Measurements from ENCODE around the gene ROR2.
"Not testable (repeated sequence)": the region's sequence is repeated elsewhere in the genome, so short reads cannot be mapped to it uniquely, and the experiment has no call there.

The ROR2 gene

DNA sequence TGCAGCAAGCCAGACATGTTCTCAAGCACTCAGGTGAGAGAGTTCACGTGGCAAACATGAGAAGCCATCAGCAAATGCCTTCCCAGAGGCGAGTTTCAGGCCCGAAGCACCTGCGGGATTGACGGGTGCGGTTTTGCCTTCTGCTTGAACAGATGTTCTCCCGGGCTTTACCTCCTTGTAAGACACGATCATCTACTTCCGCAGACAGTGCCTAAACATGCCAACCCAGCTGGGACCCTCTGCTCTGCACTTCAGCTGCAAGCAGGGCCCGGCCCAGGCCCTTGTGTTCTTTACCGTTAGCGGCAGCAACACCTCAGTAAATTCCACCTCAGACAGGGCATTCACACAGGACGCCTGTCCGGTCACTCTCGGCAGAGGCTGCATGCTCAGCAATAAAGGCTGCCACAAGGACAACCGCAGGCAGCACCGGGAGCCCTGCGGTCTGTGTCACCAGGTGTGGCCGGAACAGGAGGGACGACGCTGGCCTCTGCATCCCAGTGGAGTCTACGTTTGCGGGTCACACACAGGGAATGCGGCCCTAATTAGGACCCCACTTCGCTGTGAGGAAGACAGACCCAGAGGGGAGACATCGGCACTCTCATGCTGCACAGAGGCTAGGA is 139.6 kb downstream of the ROR2 start:
- H3K9me3 ChIP-seq (replicated peaks; ENCODE audit: low read length) = no peaks in the 10 kb centered on the region
- H3K27me3 ChIP-seq (ENCODE audit: control insufficient read depth, insufficient read depth, low read length) = peaks cover 8% of the 10 kb centered on the region
- H3K4me2 ChIP-seq (ENCODE audit: low read length) = no peak overlapping the region
- H3K36me3 ChIP-seq (ENCODE audit: insufficient read depth, low read length) = no peaks in the 10 kb centered on the region
- no peak overlapping the region for H3K9ac ChIP-seq (ENCODE audit: low read depth, low read length)
- H3K4me3 ChIP-seq (ENCODE audit: low read length) = no peak overlapping the region
- H3K4me1 ChIP-seq (ENCODE audit: control insufficient read depth, insufficient read depth, low read length) = peaks cover 11% of the 10 kb centered on the region

DNA sequence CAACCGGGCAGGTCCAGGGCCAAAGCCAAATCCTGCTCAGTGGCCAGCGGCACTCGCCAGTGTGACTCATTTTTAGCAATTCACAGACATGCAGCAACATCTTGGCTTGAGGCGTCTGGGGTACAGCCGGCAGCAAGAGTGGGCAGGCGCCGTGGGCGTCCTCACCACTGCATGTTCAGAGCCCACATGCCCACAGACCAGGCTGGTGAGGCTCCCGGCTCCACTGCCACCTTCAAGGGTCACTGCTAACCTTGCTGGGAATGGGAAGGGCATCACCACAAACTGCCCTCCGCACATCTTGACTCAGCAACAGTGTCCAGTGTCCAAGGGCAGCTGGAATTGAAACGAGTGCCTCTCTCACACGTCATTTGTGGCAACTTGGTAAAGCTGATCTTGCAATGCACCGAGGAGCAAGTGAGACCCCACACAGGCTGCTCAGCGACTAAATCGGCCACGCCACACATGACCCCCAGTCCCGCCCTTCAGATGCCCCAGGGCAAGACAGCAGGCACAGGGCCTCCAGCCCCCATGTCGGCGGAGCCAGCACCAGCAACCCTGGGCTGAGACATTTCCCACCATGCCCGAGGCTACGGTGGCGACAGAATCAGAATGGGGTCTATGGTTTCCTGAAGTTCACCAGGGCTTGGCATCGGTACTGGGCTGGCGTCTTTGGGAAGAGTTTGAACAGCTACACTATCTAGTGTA is 140.3 kb downstream of the ROR2 start:
- H3K4me1 ChIP-seq (ENCODE audit: control insufficient read depth, insufficient read depth, low read length) = peaks cover 11% of the 10 kb centered on the region
- H3K27me3 ChIP-seq (ENCODE audit: control insufficient read depth, insufficient read depth, low read length) = peaks cover 10% of the 10 kb centered on the region
- no peak overlapping the region for H3K9ac ChIP-seq (ENCODE audit: low read depth, low read length)
- H3K4me3 ChIP-seq (ENCODE audit: low read length) = no peak overlapping the region
- no peak overlapping the region for H3K4me2 ChIP-seq (ENCODE audit: low read length)
- no peaks in the 10 kb centered on the region for H3K36me3 ChIP-seq (ENCODE audit: insufficient read depth, low read length)
- H3K9me3 ChIP-seq (replicated peaks; ENCODE audit: low read length) = no peaks in the 10 kb centered on the region

DNA sequence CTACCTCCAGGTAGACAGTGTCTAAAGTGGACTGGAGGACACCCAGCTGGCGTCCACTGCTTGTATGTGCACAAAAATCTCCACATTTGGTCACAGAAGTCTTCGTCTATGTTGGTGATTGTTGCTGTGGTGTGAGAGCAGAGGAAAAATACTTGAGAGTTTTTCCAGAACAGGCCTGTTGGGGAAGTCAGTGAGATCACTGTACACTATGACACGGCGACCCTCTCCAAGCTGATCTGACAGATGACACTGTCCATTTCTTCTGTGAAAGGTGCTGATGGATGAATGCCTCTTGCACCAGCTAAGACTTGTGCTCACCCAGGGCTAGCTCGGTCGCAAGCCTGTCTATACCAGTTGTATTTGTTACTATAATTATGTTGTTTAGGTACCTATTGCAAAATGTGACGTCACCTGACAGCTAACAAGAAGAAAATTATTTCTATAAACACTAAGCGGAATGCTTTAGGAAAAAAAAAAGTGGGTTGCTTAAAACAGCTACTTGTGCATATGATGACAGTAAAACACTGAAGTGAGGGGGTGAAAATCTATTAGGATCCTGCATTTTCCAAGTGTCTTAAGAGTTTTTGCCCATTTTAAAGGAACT is 142.3 kb downstream of the ROR2 start:
- Histone ChIP-seq H3K4me3 (ENCODE audit: low read length) (no peak overlapping the region), H3K9me3 (replicated peaks; ENCODE audit: low read length) (no peaks in the 10 kb centered on the region), H3K4me2 (ENCODE audit: low read length) (no peak overlapping the region), H3K27me3 (ENCODE audit: control insufficient read depth, insufficient read depth, low read length) (peaks cover 10% of the 10 kb centered on the region), H3K4me1 (ENCODE audit: control insufficient read depth, insufficient read depth, low read length) (peaks cover 18% of the 10 kb centered on the region), H3K9ac (ENCODE audit: low read depth, low read length) (no peak overlapping the region), H3K36me3 (ENCODE audit: insufficient read depth, low read length) (no peaks in the 10 kb centered on the region)

DNA sequence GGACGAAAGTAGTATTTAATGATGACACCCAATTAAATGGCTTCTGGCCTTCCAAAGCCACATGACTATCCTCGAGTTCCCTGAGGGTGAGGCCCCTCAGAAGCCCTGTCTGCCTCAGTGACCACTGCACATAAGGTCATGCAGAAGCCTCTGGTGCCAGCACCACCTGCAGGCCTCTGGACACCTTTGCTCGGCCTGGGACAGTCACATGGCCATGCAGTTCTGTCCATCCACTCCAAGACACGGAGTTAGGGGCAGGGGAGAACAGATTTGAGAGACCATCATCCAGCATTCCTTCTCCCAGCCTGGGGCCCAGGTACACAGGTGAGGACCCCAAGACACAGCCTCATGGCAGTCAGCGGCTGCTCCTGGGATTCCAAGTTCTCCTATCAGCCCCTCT is 145.0 kb downstream of the ROR2 start:
- no peak overlapping the region for H3K9ac ChIP-seq (ENCODE audit: low read depth, low read length)
- H3K4me2 ChIP-seq (ENCODE audit: low read length) = no peak overlapping the region
- no peak overlapping the region for H3K4me3 ChIP-seq (ENCODE audit: low read length)
- H3K27me3 ChIP-seq (ENCODE audit: control insufficient read depth, insufficient read depth, low read length) = peaks cover 10% of the 10 kb centered on the region
- no peaks in the 10 kb centered on the region for H3K36me3 ChIP-seq (ENCODE audit: insufficient read depth, low read length)
- peaks cover 18% of the 10 kb centered on the region for H3K4me1 ChIP-seq (ENCODE audit: control insufficient read depth, insufficient read depth, low read length)
- no peaks in the 10 kb centered on the region for H3K9me3 ChIP-seq (replicated peaks; ENCODE audit: low read length)

DNA sequence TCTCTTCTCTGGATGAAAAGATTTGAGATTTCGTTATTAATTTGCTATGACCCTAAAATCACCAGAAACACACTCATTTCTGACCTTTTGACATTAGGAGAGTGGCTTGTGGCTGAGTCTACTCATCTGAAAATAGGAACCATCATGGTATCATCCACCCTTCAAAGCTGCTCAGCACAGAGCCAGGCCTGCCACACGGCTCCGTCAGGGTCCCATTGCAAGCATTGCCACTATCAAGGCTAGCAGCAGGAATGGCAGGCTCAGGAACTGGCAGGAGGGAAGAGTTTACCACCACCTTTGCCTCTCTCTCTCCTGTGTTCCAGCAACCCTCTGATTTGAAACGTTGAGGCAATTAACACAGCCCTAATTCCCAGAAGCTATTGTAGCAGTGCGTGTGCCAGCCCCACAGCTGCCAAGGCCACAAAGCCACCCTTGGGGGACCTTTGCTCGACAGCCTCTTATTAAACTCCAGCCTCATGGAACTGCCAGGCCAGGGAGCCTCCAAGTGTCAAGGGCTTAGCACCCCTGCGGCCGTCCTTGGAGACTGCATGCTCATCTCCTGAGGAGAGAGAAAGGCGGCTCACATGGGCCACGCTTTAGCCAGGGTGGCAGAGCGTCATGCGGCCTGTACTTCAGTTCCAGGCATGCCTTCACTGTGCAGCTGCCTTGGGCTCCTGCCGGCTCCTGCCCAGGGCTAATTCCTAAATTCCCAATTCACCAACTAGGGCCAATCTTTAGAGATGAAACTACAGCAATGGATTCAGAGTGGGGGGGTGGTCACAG is 145.9 kb downstream of the ROR2 start:
- Histone ChIP-seq H3K4me3 (ENCODE audit: low read length) (no peak overlapping the region), H3K36me3 (ENCODE audit: insufficient read depth, low read length) (no peaks in the 10 kb centered on the region), H3K4me2 (ENCODE audit: low read length) (no peak overlapping the region), H3K4me1 (ENCODE audit: control insufficient read depth, insufficient read depth, low read length) (peaks cover 10% of the 10 kb centered on the region), H3K9ac (ENCODE audit: low read depth, low read length) (no peak overlapping the region), H3K27me3 (ENCODE audit: control insufficient read depth, insufficient read depth, low read length) (peaks cover 10% of the 10 kb centered on the region), H3K9me3 (replicated peaks; ENCODE audit: low read length) (no peaks in the 10 kb centered on the region)

DNA sequence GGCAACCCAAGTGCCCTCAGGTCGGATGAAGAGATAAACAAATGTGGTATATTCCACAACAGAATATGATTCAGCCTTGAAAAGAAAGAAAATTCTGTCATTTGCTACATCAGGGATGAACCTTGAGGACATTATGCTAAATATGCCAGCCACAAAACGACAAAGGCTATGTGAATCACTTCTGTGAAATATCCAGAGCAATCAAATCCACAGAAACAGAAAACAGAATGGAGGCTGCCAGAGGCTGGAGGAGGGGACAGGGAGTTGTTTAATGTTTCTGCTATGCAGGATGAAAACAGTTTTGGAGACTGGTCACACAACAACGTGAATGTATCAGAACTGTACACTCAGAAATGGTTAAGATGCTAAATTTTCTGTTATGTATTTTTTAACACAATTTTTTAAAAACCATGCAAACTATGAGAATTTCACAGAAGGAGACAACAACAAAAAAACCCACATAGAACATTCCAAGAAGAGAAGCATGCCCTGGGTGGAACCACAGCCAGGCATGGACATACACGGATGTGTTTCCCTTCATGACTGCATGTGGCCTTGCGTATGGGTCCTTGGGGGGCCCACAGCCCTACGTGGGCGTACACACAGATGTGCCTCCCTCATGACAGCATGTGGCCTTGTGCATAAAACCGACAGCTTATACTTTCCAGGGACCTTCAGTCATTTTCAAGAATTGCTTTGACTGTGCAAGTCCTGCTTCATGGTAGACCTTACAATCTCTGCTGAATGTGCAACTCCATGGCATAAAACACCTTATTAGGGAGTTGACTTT is 146.7 kb downstream of the ROR2 start:
- Histone ChIP-seq H3K4me3 (ENCODE audit: low read length) (no peak overlapping the region), H3K4me2 (ENCODE audit: low read length) (no peak overlapping the region), H3K27me3 (ENCODE audit: control insufficient read depth, insufficient read depth, low read length) (peaks cover 12% of the 10 kb centered on the region), H3K36me3 (ENCODE audit: insufficient read depth, low read length) (no peaks in the 10 kb centered on the region), H3K9ac (ENCODE audit: low read depth, low read length) (no peak overlapping the region), H3K4me1 (ENCODE audit: control insufficient read depth, insufficient read depth, low read length) (peaks cover 8% of the 10 kb centered on the region), H3K9me3 (replicated peaks; ENCODE audit: low read length) (no peaks in the 10 kb centered on the region)

DNA sequence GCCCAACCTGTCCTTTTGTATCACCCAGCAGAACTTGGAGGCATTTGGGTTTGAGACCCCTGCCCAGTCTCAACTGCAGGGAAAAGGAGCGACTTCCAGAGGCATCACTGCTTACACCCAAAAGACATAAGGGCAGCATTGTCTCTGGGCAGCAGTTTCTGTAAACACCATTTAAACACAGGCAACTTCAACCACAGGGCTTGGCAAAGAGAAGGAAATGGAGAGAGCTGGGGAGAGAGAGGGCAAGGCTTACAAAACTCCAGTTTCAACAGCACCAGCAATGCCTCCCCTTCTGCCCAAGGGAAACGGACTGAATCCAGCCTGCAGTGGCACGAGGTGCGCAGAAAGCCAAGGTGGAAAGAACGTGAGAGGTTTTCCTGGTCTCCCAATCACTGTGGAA is 147.6 kb downstream of the ROR2 start:
- Histone ChIP-seq H3K4me1 (ENCODE audit: control insufficient read depth, insufficient read depth, low read length) (peaks cover 8% of the 10 kb centered on the region), H3K4me2 (ENCODE audit: low read length) (no peak overlapping the region), H3K27me3 (ENCODE audit: control insufficient read depth, insufficient read depth, low read length) (peaks cover 12% of the 10 kb centered on the region), H3K36me3 (ENCODE audit: insufficient read depth, low read length) (no peaks in the 10 kb centered on the region), H3K4me3 (ENCODE audit: low read length) (no peak overlapping the region), H3K9ac (ENCODE audit: low read depth, low read length) (no peak overlapping the region), H3K9me3 (replicated peaks; ENCODE audit: low read length) (no peaks in the 10 kb centered on the region)

DNA sequence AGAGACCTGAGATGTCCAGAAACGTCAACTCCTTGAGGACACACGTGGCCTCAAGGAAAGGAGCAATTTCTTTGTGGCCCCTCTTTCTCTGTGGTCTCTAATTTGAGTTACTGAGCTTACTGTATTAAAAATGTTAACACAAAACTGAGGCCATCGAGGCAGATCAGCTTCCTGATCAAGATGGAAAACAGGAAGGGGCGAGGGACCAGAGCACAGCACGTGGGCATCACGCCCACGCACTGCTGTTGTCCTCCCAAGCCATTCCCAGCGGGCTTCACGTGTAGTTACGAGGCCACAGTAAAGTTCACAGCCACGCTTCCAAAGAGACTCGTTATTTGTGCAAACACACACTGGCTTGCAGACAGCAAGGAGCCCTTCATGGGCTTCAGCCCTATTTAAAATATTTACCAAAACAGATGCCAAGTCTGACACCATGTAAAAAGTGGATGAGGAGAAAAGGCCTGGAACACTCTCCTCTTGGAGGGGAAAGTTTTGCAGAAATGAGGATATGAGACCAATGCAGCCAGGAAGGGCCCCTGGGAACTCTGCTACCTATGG is 149.5 kb downstream of the ROR2 start:
- Histone ChIP-seq H3K4me1 (ENCODE audit: control insufficient read depth, insufficient read depth, low read length) (peaks cover 8% of the 10 kb centered on the region), H3K9ac (ENCODE audit: low read depth, low read length) (no peak overlapping the region), H3K4me3 (ENCODE audit: low read length) (no peak overlapping the region), H3K36me3 (ENCODE audit: insufficient read depth, low read length) (no peaks in the 10 kb centered on the region), H3K9me3 (replicated peaks; ENCODE audit: low read length) (no peaks in the 10 kb centered on the region), H3K27me3 (ENCODE audit: control insufficient read depth, insufficient read depth, low read length) (peaks cover 5% of the 10 kb centered on the region), H3K4me2 (ENCODE audit: low read length) (no peak overlapping the region)

DNA sequence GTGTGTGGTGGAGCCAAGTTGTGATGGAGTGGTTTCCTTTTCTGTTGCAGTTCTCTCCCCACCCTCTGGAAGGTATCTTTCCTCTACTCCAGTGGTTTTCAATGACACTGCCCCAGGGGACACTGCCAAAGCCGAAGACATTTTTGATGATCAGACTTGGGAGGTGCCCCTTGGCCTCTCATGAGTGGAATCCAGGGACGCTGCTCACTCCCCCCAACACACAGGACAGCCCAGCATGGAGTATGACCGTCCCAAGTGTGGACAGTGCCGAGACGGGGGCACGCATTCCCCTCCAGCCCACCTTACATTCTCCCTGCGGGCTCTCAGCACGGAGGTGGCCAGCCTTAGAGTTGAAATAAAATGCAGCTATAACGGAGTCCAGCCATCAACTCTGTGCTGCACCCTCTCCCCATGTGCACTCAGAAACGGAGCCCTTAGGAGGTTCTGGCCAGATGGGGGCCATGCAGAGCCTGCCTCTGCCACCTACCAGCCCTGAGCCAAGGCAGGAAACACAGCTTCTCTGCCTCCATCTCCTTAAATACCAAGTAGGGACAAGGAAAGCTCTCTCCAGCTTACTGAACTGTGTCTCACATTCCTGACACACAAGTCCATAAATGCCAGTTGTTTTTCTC is 150.8 kb downstream of the ROR2 start:
- no peaks in the 10 kb centered on the region for H3K9me3 ChIP-seq (replicated peaks; ENCODE audit: low read length)
- no peak overlapping the region for H3K4me3 ChIP-seq (ENCODE audit: low read length)
- no peak overlapping the region for H3K4me2 ChIP-seq (ENCODE audit: low read length)

DNA sequence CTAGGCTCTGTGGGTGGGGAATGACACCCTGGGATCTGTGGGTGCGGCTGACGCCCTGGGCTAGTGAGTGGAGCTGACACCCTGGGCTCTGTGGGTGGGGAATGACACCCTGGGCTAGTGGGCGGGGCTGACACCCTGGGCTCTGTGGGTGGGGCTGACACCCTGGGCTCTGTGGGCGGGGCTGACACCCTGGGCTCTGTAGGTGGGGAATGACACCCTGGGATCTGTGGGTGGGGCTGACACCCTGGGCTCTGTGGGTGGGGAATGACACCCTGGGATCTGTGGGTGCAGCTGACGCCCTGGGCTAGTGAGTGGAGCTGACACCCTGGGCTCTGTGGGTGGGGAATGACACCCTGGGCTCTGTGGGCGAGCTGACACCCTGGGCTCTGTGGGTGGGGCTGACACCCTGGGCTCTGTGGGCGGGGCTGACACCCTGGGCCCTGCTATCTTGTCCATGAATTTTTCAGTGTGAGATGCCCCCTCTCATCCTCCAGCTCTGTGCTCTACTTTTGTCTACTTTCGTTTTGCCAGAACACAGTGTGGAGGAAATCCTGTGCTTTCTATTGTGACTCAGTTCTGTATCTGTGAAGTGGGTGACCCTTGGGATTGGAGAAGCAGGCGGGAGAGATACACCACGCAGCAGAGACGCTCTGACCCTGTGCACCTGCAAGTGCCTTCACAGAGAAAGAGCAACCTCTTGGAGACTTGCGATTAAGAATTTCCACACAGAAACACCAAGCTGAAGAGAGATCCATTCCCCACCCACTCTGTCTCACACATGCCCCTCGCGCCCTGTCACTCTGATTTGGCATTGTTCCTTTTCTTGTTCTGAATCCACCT is 151.5 kb downstream of the ROR2 start:
- not testable (repeated sequence) for H3K9ac ChIP-seq (ENCODE audit: low read depth, low read length); H3K4me1 ChIP-seq (ENCODE audit: control insufficient read depth, insufficient read depth, low read length); H3K4me3 ChIP-seq (ENCODE audit: low read length)

More for the DNA sequence above, 150.8 kb downstream of the ROR2 start:
- H3K4me1 ChIP-seq (ENCODE audit: control insufficient read depth, insufficient read depth, low read length) = peaks cover 8% of the 10 kb centered on the region
- H3K9ac ChIP-seq (ENCODE audit: low read depth, low read length) = no peak overlapping the region
- H3K27me3 ChIP-seq (ENCODE audit: control insufficient read depth, insufficient read depth, low read length) = peaks cover 2% of the 10 kb centered on the region
- no peaks in the 10 kb centered on the region for H3K36me3 ChIP-seq (ENCODE audit: insufficient read depth, low read length)

More for the DNA sequence above, 151.5 kb downstream of the ROR2 start:
- H3K9me3 ChIP-seq (replicated peaks; ENCODE audit: low read length); H3K4me2 ChIP-seq (ENCODE audit: low read length); H3K27me3 ChIP-seq (ENCODE audit: control insufficient read depth, insufficient read depth, low read length); H3K36me3 ChIP-seq (ENCODE audit: insufficient read depth, low read length): not testable (repeated sequence)
